ENCODE data around the gene MAN1C1.

MAN1C1 gene

DNA sequence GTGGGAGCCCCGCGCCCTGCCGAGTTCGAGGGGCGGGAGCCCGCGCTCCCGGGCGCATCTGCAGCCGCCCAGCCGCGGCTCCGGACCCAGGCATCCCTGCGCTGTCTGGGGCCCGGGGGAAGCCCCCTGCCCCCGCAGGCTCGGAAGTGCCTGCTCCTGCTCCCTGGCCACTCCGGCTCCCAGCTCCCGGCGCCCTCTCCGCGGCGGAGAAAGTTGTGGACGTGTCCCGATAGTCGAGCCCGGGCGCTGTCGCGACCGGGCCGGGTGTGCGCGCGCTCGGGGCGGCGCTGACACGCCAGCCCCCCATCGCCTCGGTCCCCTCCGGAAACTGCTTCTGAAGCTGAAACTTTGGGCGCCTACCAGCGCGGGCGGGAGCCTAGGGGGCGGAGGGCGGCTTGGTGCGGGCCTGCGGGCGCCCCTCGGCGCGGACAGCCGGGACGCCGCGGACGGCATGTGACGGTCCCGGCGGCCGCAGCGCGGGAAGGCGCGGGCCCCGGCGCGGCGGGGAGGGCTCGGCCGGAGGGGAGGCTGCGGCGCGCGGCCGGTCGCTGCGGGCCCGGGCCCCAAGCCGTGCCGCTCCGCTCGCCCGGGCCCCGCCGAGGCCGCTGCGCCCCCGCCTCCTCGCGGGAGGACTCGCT is 515 bp downstream of the MAN1C1 start:
- no peaks in the 10 kb centered on the region for H3K36me3 ChIP-seq (ENCODE audit: control insufficient read depth, insufficient read depth, low read length)
- H3K27me3 ChIP-seq (replicated peaks; ENCODE audit: control insufficient read depth, insufficient read depth, low read length), result no peaks in the 10 kb centered on the region; the same call in none of the 2 replicates
- peak; percentile 26 for DNase-seq (ENCODE audit: extremely low read depth, insufficient read length)
- peak overlapping the region; percentile 57 for H3K4me3 ChIP-seq (replicated peaks; ENCODE audit: low read depth, low read length)
- TF ChIP-seq, protein P1, sequence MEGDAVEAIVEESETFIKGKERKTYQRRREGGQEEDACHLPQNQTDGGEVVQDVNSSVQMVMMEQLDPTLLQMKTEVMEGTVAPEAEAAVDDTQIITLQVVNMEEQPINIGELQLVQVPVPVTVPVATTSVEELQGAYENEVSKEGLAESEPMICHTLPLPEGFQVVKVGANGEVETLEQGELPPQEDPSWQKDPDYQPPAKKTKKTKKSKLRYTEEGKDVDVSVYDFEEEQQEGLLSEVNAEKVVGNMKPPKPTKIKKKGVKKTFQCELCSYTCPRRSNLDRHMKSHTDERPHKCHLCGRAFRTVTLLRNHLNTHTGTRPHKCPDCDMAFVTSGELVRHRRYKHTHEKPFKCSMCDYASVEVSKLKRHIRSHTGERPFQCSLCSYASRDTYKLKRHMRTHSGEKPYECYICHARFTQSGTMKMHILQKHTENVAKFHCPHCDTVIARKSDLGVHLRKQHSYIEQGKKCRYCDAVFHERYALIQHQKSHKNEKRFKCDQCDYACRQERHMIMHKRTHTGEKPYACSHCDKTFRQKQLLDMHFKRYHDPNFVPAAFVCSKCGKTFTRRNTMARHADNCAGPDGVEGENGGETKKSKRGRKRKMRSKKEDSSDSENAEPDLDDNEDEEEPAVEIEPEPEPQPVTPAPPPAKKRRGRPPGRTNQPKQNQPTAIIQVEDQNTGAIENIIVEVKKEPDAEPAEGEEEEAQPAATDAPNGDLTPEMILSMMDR (IDR thresholded peaks at IDR 0.05; ENCODE audit: insufficient read depth, low read length, poor library complexity, severe bottlenecking), result no peak

DNA sequence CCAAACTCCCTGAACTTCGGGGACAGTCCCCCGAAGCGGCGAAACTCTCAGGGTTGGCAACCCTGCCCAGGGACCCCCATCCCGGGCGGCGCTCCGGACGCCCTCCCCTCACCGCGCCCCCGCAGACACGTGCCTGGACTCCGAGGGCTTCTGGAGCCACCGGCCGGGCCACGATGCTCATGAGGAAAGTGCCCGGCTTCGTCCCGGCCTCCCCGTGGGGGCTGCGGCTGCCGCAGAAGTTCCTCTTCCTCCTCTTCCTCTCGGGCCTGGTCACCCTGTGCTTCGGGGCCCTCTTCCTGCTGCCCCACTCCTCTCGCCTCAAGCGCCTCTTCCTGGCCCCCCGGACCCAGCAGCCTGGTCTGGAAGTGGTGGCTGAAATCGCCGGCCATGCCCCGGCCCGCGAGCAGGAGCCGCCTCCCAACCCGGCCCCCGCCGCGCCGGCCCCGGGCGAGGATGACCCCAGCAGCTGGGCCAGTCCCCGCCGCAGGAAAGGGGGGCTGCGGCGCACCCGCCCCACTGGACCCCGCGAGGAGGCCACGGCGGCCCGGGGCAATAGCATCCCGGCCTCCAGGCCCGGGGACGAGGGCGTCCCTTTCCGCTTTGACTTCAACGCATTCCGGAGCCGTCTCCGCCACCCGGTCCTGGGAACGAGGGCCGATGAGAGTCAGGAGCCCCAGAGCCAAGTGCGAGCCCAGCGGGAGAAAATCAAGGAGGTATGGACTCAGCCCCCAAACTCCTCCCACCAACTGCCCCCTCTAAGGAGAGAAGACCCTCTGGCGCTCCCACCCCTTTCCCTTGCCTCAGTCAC is 1.2 kb downstream of the MAN1C1 start:
- no peaks in the 10 kb centered on the region; the same call in 1 of the 2 replicates for H3K27me3 ChIP-seq (replicated peaks; ENCODE audit: control insufficient read depth, insufficient read depth, low read length)
- TF ChIP-seq, protein P1 (IDR thresholded peaks at IDR 0.05; ENCODE audit: insufficient read depth, low read length, poor library complexity, severe bottlenecking), result no peak
- H3K4me3 ChIP-seq (replicated peaks; ENCODE audit: low read depth, low read length), result peak overlapping the region; percentile 40
- H3K36me3 ChIP-seq (ENCODE audit: control insufficient read depth, insufficient read depth, low read length), result no peaks in the 10 kb centered on the region
- DNase-seq (ENCODE audit: extremely low read depth, insufficient read length), result no peak

DNA sequence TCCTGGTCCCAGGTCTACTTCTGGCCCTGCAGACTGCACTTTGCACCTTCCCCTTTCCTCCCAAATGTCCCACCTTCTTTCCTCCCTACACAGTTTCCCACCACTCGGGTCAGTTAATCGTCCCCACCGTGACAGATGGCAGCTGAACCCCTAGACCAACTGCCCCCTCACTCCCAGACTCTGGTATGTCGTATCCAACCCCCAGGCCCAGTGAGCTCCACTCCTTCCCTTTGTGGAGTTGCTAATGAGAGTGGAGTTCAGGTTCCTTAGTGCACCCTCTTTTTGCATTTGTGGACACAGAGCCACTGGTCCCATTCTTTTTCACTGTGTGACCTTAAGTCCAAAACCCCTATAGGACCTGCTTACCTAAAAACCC is 1.8 kb downstream of the MAN1C1 start:
- Histone ChIP-seq H3K36me3 (ENCODE audit: control insufficient read depth, insufficient read depth, low read length) (no peaks in the 10 kb centered on the region), H3K27me3 (replicated peaks; ENCODE audit: control insufficient read depth, insufficient read depth, low read length) (no peaks in the 10 kb centered on the region; the same call in 1 of the 2 replicates), H3K4me3 (replicated peaks; ENCODE audit: low read depth, low read length) (no peak overlapping the region)
- TF ChIP-seq, protein P1 (IDR thresholded peaks at IDR 0.05; ENCODE audit: insufficient read depth, low read length, poor library complexity, severe bottlenecking), result no peak
- no peak for DNase-seq (ENCODE audit: extremely low read depth, insufficient read length)

DNA sequence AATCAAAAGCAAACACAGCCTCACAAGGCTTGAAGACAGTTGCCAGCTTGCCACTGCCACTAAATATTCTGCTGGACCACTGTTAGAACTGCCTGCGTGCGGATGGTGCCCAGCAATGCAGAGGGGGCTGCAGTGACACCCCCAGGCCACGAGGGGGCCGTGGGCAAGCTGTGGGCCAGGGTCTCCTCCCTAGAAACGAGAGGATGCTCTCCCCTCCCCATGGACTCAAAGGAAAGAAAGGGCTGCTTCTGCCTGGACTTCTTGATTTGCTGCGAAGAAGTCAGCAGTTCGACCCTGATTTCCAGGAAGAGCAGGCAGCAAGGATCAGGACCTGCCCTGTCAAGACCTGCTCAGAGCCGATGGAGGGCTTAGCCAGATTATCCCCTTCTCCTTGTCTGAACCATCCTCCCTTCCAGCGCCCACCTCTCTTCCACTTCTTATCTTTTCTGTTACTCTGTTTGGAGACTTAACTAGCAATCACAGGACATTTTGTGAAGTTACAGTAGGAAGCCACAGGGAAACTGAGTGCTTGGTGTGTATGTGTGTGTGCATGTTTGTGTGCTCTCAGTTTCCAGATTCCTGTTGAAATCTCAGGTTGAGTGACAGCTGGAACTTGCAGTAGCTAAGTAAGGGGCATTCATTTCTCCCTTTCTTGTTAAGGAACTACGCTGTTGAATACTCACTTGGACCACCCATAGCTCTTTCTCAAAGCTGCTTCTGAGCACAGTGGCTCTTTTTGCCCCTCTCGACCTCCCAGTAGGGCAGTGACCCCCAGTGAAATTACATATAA is 2.7 kb downstream of the MAN1C1 start:
- H3K4me3 ChIP-seq (replicated peaks; ENCODE audit: low read depth, low read length), result no peak overlapping the region
- peak; percentile 28 for DNase-seq (ENCODE audit: extremely low read depth, insufficient read length)
- TF ChIP-seq, protein P1 (IDR thresholded peaks at IDR 0.05; ENCODE audit: insufficient read depth, low read length, poor library complexity, severe bottlenecking), result peak; percentile 81
- no peaks in the 10 kb centered on the region for H3K36me3 ChIP-seq (ENCODE audit: control insufficient read depth, insufficient read depth, low read length)
- no peaks in the 10 kb centered on the region; the same call in 1 of the 2 replicates for H3K27me3 ChIP-seq (replicated peaks; ENCODE audit: control insufficient read depth, insufficient read depth, low read length)

DNA sequence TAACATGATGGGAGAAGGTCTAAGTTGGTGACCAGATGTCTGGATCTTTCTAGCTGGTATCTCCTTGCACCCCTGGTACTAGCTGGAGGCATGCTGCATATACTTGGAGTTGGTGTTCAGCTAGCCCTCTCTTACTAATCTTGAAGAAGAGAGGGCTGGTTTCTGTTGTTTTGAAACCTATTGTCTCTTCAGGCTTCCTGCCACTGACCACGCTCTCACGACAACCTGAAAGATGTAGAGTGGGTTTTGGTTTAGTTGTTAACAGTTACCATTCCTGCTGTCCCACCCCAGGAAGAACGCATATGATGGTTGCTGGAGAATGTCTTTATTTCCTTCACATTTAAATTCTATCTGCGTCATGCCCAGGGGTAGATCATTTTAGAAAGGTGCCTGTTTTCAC is 3.6 kb downstream of the MAN1C1 start:
- DNase-seq (ENCODE audit: extremely low read depth, insufficient read length), result no peak
- Histone ChIP-seq H3K27me3 (replicated peaks; ENCODE audit: control insufficient read depth, insufficient read depth, low read length) (no peaks in the 10 kb centered on the region; the same call in 1 of the 2 replicates), H3K4me3 (replicated peaks; ENCODE audit: low read depth, low read length) (no peak overlapping the region), H3K36me3 (ENCODE audit: control insufficient read depth, insufficient read depth, low read length) (no peaks in the 10 kb centered on the region)
- TF ChIP-seq, protein P1 (IDR thresholded peaks at IDR 0.05; ENCODE audit: insufficient read depth, low read length, poor library complexity, severe bottlenecking), result no peak

All from GM06990 (cell line).